ENCODE measurements around the gene KIR2DL3.

Gene KIR2DL3

DNA sequence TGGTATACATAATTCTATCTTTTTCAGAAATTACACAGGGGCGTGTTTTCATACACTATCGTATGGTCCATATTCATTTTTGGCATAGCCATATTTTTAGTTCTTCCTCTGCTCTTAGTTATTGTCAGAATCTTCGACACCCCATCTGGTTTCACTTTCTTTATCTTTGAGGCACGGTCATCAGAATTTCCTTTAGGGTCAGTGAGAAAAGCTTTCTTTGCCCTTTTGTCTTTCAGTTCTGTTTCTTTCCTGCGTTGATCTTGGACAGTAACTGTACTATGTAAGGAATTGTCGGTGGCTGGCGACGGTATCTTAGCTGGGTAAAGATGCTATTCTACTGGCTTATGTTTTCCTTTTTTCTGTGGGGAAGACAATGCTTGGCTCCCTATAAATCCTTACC, 54.5 kb downstream of the KIR2DL3 start:
- no peak for DNase-seq (ENCODE audit: low read depth)

DNA sequence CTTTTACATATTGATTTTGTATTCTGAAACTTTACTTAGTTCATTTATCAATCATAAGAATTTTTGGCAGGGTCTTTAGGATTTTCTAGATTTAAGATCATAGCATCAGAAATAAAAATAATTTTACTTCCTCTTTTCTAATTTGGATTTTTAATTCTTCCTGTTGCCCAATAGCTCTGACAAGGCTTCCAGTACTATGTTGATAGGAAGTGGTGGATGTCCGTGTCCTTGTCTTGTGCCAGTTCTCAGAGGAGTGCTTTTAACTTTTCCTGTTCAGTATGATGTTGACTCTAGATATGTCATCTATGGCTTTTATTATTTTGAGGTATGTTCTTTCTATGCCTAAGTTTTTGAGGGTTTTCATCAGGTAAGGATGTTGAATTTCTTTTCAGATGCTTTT, 57.4 kb downstream of the KIR2DL3 start:
- DNase-seq (ENCODE audit: low read depth), result no peak

Measured in stimulated activated CD8-positive, alpha-beta memory T cell treated with anti-CD3 and anti-CD28 coated beads, Interleukin-12 subunit alpha, Interleukin-12 subunit beta, amount 100 ng/mL, for 4 hours (primary cell).